Fibroblast of lung (primary cell): ENCODE data around the gene BCS1L.

Experiments
- EZH2 ChIP-seq: IDR thresholded peaks from 2 replicates; pipeline ENCODE4 v1.5.1; 2012; ENCODE audit warnings: low read length, control low read depth, mild to moderate bottlenecking; ENCODE audit errors: missing control alignments
- TF ChIP-seq, protein P1 (sequence below), 2 donors: IDR thresholded peaks in 1 of 2; conservative IDR thresholded peaks in 1 of 2; 1 replicate in 1 of 2; 2 replicates in 1 of 2; pipeline ENCODE4 v1.5.1; 2011 to 2012; ENCODE audit warnings: low read length in 2 of 2, control low read depth in 1 of 2, inconsistent platforms in 1 of 2, low read depth in 1 of 2, mild to moderate bottlenecking in 1 of 2

- TF ChIP-seq, protein P1, sequence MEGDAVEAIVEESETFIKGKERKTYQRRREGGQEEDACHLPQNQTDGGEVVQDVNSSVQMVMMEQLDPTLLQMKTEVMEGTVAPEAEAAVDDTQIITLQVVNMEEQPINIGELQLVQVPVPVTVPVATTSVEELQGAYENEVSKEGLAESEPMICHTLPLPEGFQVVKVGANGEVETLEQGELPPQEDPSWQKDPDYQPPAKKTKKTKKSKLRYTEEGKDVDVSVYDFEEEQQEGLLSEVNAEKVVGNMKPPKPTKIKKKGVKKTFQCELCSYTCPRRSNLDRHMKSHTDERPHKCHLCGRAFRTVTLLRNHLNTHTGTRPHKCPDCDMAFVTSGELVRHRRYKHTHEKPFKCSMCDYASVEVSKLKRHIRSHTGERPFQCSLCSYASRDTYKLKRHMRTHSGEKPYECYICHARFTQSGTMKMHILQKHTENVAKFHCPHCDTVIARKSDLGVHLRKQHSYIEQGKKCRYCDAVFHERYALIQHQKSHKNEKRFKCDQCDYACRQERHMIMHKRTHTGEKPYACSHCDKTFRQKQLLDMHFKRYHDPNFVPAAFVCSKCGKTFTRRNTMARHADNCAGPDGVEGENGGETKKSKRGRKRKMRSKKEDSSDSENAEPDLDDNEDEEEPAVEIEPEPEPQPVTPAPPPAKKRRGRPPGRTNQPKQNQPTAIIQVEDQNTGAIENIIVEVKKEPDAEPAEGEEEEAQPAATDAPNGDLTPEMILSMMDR (conservative IDR thresholded peaks at IDR 0.05 in 1 of 2, IDR thresholded peaks at IDR 0.05 in 1 of 2; ENCODE audit: low read depth in 1 of 2, low read length in 2 of 2) = no peak
- TF ChIP-seq EZH2 = no peak
These were observed 27.6 kb upstream of the BCS1L start for GRCh38 chr2:218631837-218632236.
